Vagina (tissue), 2 donors: ENCODE results near the gene PDXP.

ENCODE experiments used
- CTCF ChIP-seq, 3 experiments: fragments of 450-650 bp in 2 of 3; fragments of 200-600 bp in 1 of 3; sonication (generic) in 1 of 3; IDR thresholded peaks; one replicate each; pipeline ENCODE4 v1.5.1; 2017 to 2019; ENCODE audit warnings: antibody characterized with exemption in 3 of 3, mild to moderate bottlenecking in 2 of 3, moderate library complexity in 2 of 3
- POLR2A ChIP-seq, 2 donors: fragments of 450-650 bp; IDR thresholded peaks; one replicate each; pipeline ENCODE4 v1.6.1; 2017; ENCODE audit warnings: antibody characterized with exemption in 2 of 2, mild to moderate bottlenecking in 2 of 2, moderate library complexity in 2 of 2
- POLR2AphosphoS5 ChIP-seq, 2 donors: sonication (generic); formaldehyde crosslinking; IDR thresholded peaks; one replicate each; pipeline ENCODE4 v1.9.0; 2017; ENCODE audit warnings: antibody characterized with exemption in 2 of 2, mild to moderate bottlenecking in 2 of 2, low read depth in 1 of 2; ENCODE audit not compliant: insufficient read depth in 1 of 2

DNA sequence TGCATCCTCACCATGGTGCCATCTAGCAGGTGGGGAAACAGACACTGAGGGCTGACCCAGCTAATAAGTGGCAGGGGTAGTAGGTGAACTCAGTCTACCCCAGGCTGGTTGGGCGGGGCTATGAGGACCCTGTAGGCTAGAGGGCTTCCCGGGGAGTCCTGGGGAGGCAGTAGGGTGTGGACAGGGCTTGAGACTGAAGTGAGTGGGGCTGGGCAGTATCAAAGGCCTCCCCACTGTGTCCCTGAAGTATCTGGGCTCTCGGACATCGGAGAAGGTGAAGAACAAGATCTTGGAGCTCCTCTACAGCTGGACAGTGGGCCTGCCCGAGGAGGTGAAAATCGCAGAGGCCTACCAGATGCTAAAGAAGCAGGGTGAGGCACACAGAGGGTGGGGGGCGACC, 38.5 kb upstream of the PDXP start:
- no peak for TF ChIP-seq POLR2AphosphoS5 (IDR thresholded peaks at IDR 0.05; ENCODE audit: insufficient read depth in 1 of 2, low read depth in 1 of 2)
- TF ChIP-seq CTCF (IDR thresholded peaks at IDR 0.05): no peak
- no peak for TF ChIP-seq POLR2A (IDR thresholded peaks at IDR 0.05)
